ENCODE measurements around the gene CES2.

Gene CES2

DNA sequence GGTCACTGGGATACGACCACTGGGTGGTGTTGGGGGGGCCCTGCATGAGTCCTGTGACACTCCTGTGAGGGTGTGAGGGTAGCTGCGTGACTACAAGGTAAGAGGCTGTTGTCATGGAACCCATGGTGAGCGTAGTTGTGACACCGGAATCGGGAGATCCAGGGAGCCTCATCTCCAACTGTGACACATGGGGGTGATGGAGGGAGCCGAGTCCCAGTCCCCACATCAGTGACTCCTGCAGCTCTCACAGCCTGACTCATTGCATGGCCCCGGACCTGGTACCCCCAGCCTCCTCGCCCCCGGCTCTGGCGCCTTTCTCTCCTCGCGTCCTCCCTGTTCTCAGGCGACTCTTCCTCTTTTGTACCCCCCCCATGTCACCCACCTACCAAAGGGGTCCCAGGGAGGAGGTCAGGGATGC, 30.9 kb upstream of the CES2 start:
- TF ChIP-seq ZNF565 (CRISPR knock-in tag; conservative IDR thresholded peaks at IDR 0.05; ENCODE audit: low read depth) (no peak), ZFP30 (CRISPR knock-in tag; IDR thresholded peaks at IDR 0.05) (no peak), TCF4 (CRISPR knock-in tag; IDR thresholded peaks at IDR 0.05; ENCODE audit: borderline replicate concordance) (no peak), CSDC2 (CRISPR knock-in tag; IDR thresholded peaks at IDR 0.05) (no peak), ZNF70 (CRISPR knock-in tag; IDR thresholded peaks at IDR 0.05) (no peak)
- TF ChIP-seq, protein P1, sequence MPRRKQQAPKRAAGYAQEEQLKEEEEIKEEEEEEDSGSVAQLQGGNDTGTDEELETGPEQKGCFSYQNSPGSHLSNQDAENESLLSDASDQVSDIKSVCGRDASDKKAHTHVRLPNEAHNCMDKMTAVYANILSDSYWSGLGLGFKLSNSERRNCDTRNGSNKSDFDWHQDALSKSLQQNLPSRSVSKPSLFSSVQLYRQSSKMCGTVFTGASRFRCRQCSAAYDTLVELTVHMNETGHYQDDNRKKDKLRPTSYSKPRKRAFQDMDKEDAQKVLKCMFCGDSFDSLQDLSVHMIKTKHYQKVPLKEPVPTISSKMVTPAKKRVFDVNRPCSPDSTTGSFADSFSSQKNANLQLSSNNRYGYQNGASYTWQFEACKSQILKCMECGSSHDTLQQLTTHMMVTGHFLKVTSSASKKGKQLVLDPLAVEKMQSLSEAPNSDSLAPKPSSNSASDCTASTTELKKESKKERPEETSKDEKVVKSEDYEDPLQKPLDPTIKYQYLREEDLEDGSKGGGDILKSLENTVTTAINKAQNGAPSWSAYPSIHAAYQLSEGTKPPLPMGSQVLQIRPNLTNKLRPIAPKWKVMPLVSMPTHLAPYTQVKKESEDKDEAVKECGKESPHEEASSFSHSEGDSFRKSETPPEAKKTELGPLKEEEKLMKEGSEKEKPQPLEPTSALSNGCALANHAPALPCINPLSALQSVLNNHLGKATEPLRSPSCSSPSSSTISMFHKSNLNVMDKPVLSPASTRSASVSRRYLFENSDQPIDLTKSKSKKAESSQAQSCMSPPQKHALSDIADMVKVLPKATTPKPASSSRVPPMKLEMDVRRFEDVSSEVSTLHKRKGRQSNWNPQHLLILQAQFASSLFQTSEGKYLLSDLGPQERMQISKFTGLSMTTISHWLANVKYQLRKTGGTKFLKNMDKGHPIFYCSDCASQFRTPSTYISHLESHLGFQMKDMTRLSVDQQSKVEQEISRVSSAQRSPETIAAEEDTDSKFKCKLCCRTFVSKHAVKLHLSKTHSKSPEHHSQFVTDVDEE (CRISPR knock-in tag; IDR thresholded peaks at IDR 0.05), result no peak
- ATAC-seq, result no peak

DNA sequence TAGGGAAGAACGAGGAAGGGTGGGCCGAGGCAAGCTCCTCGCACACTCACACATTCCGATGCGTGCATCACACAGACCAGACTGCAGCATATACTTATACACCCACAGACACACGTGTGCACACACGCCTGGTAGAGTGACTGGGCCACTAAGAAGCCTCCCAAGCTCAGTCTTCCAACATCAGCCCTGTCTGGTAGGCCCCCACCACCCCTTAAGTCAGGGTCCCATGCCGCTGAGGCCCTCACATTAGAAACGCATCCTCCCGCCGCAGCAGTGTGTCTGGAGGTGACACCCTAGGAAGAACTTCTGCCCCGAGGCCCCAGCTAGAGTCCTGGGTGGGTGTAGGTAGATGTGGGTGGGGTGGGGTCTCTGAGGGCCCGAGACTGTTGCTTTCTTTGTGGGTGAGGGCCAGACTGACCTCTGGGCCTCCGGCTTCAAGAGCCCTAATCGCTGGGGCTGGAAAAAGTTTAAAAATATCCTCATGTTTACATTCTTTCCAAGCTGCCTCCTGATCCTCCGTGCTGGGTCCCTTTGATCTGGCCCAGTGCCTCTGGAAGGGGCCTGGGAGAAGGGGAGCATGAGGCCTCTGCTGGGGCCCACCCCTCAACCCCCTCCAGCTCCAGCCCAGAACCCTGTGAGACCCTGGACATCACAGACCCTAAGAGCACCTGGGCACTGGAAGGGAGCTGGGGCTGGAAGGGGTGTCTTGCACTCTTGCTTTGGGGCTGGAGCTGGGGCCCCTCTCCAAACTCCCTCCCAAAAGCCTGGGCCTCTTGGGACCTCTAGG, 30.3 kb upstream of the CES2 start:
- ATAC-seq, result no peak
- TF ChIP-seq TCF4 (CRISPR knock-in tag; IDR thresholded peaks at IDR 0.05; ENCODE audit: borderline replicate concordance) (no peak), ZC3H10 (CRISPR knock-in tag; IDR thresholded peaks at IDR 0.05) (no peak), ARNTL (CRISPR knock-in tag; IDR thresholded peaks at IDR 0.05; ENCODE audit: borderline replicate concordance, low read depth) (no peak), ZFP3 (CRISPR knock-in tag; IDR thresholded peaks at IDR 0.05) (no peak), SNAI2 (CRISPR knock-in tag; IDR thresholded peaks at IDR 0.05) (no peak), ESRRG (CRISPR knock-in tag; IDR thresholded peaks at IDR 0.05) (no peak)
- TF ChIP-seq, protein P2, sequence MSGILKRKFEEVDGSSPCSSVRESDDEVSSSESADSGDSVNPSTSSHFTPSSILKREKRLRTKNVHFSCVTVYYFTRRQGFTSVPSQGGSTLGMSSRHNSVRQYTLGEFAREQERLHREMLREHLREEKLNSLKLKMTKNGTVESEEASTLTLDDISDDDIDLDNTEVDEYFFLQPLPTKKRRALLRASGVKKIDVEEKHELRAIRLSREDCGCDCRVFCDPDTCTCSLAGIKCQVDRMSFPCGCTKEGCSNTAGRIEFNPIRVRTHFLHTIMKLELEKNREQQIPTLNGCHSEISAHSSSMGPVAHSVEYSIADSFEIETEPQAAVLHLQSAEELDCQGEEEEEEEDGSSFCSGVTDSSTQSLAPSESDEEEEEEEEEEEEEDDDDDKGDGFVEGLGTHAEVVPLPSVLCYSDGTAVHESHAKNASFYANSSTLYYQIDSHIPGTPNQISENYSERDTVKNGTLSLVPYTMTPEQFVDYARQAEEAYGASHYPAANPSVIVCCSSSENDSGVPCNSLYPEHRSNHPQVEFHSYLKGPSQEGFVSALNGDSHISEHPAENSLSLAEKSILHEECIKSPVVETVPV (CRISPR knock-in tag; IDR thresholded peaks at IDR 0.05), result no peak
- TF ChIP-seq, protein P3, sequence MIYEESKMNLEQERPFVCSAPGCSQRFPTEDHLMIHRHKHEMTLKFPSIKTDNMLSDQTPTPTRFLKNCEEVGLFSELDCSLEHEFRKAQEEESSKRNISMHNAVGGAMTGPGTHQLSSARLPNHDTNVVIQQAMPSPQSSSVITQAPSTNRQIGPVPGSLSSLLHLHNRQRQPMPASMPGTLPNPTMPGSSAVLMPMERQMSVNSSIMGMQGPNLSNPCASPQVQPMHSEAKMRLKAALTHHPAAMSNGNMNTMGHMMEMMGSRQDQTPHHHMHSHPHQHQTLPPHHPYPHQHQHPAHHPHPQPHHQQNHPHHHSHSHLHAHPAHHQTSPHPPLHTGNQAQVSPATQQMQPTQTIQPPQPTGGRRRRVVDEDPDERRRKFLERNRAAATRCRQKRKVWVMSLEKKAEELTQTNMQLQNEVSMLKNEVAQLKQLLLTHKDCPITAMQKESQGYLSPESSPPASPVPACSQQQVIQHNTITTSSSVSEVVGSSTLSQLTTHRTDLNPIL (CRISPR knock-in tag; IDR thresholded peaks at IDR 0.05; ENCODE audit: low read depth), result no peak
- TF ChIP-seq, protein P1 (CRISPR knock-in tag; IDR thresholded peaks at IDR 0.05), result no peak

DNA sequence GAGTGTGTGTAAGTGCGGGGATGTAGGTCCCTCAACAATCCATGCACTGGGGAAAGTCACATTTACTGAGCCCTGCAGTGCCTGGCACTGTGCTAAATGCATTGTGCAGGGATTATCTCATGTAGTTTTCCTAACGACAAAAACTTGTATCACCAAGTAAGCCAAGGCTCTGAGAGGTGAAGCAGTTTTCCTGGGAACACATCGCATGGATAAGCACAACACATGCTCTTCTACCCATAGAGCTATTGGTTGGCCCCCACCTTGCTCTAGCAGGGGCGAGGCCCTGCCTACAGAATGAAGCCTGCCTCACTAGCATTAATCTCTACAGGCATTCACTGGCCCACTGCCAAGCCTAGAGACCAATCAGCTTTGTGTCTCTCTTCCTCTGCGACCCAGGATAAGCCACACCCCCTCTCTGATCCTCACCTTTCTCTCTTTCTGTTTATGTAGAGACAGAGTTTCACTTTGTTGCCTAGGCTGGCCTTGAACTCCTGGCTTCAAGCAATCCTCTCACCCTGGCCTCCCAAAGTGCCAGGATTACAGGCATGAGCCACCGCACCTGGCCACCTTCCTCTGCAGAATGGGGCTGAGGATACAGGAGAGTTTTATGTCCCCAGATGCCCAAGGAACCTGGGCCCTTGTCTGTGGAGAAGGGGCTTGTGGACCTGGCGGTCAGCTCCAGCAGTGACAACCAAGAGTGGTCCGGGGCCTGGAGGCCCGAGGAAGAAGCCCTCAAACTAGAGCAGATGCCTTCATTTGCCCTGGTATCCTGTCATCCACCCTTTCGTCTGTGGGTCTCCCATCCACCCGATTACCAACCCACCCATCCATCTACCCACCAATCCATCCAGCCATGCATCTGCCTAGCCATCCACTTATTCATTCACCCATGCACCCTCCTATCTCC, 29.4 kb upstream of the CES2 start:
- no peak for ATAC-seq
- TF ChIP-seq ARNTL (CRISPR knock-in tag; IDR thresholded peaks at IDR 0.05; ENCODE audit: borderline replicate concordance, low read depth), result no peak
- TF ChIP-seq, protein P2 (CRISPR knock-in tag; IDR thresholded peaks at IDR 0.05), result no peak
- TF ChIP-seq PPARA (CRISPR knock-in tag; IDR thresholded peaks at IDR 0.05; ENCODE audit: borderline replicate concordance), result no peak
- TF ChIP-seq, protein P4, sequence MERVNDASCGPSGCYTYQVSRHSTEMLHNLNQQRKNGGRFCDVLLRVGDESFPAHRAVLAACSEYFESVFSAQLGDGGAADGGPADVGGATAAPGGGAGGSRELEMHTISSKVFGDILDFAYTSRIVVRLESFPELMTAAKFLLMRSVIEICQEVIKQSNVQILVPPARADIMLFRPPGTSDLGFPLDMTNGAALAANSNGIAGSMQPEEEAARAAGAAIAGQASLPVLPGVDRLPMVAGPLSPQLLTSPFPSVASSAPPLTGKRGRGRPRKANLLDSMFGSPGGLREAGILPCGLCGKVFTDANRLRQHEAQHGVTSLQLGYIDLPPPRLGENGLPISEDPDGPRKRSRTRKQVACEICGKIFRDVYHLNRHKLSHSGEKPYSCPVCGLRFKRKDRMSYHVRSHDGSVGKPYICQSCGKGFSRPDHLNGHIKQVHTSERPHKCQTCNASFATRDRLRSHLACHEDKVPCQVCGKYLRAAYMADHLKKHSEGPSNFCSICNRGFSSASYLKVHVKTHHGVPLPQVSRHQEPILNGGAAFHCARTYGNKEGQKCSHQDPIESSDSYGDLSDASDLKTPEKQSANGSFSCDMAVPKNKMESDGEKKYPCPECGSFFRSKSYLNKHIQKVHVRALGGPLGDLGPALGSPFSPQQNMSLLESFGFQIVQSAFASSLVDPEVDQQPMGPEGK (CRISPR knock-in tag; IDR thresholded peaks at IDR 0.05; ENCODE audit: borderline replicate concordance), result no peak
- no peak for TF ChIP-seq ZNF8 (CRISPR knock-in tag; IDR thresholded peaks at IDR 0.05)
- no peak for TF ChIP-seq ZFP3 (CRISPR knock-in tag; IDR thresholded peaks at IDR 0.05)
- no peak for TF ChIP-seq OSR1 (CRISPR knock-in tag; IDR thresholded peaks at IDR 0.05)
- TF ChIP-seq, protein P1 (CRISPR knock-in tag; IDR thresholded peaks at IDR 0.05), result no peak
- TF ChIP-seq ZC3H10 (CRISPR knock-in tag; IDR thresholded peaks at IDR 0.05), result no peak
- no peak for TF ChIP-seq ZNF565 (CRISPR knock-in tag; conservative IDR thresholded peaks at IDR 0.05; ENCODE audit: low read depth)
- TF ChIP-seq ISL1 (CRISPR knock-in tag; IDR thresholded peaks at IDR 0.05), result no peak
- TF ChIP-seq TCF4 (CRISPR knock-in tag; IDR thresholded peaks at IDR 0.05; ENCODE audit: borderline replicate concordance), result no peak
- no peak for TF ChIP-seq ZNF70 (CRISPR knock-in tag; IDR thresholded peaks at IDR 0.05)

All from SK-N-SH treated with all-trans-retinoic acid at 6 μM for 48 hours (cell line).